ENCODE data around the gene GNPNAT1.

DNA sequence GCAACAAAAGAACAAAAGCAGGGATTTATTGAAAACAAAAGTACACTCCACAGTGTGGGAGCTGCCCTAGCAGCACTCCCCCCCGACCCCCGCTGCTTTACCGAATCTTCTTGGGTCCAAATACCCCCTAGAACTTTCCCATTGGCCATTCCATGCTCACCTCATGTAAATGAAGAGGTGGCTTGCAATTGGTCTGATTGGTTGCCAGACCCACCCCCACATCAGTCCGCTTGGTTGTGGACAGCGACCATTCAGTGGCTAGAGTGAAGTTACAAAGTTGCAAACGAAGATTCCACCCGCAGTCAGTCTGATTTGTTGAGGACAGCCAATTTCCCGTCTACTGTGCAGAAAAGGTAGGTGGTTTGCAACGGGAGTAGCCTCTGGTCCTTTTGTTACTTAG, 57.6 kb downstream of the GNPNAT1 start:
- no peak for TF ChIP-seq MBD2 (IDR thresholded peaks at IDR 0.05; ENCODE audit: borderline replicate concordance, low read depth)
- TF ChIP-seq SMARCA5 (IDR thresholded peaks at IDR 0.05), result no peak
- TF ChIP-seq NR3C1 (CRISPR knock-in tag; IDR thresholded peaks at IDR 0.05), result no peak
- TF ChIP-seq, protein P1, sequence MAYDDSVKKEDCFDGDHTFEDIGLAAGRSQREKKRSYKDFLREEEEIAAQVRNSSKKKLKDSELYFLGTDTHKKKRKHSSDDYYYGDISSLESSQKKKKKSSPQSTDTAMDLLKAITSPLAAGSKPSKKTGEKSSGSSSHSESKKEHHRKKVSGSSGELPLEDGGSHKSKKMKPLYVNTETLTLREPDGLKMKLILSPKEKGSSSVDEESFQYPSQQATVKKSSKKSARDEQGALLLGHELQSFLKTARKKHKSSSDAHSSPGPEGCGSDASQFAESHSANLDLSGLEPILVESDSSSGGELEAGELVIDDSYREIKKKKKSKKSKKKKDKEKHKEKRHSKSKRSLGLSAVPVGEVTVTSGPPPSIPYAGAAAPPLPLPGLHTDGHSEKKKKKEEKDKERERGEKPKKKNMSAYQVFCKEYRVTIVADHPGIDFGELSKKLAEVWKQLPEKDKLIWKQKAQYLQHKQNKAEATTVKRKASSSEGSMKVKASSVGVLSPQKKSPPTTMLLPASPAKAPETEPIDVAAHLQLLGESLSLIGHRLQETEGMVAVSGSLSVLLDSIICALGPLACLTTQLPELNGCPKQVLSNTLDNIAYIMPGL (CRISPR knock-in tag; IDR thresholded peaks at IDR 0.05), result no peak
- no peak for TF ChIP-seq EGR1 (conservative IDR thresholded peaks at IDR 0.05)
- TF ChIP-seq ZNF184 (CRISPR knock-in tag; IDR thresholded peaks at IDR 0.05), result no peak
- TF ChIP-seq, protein P2, sequence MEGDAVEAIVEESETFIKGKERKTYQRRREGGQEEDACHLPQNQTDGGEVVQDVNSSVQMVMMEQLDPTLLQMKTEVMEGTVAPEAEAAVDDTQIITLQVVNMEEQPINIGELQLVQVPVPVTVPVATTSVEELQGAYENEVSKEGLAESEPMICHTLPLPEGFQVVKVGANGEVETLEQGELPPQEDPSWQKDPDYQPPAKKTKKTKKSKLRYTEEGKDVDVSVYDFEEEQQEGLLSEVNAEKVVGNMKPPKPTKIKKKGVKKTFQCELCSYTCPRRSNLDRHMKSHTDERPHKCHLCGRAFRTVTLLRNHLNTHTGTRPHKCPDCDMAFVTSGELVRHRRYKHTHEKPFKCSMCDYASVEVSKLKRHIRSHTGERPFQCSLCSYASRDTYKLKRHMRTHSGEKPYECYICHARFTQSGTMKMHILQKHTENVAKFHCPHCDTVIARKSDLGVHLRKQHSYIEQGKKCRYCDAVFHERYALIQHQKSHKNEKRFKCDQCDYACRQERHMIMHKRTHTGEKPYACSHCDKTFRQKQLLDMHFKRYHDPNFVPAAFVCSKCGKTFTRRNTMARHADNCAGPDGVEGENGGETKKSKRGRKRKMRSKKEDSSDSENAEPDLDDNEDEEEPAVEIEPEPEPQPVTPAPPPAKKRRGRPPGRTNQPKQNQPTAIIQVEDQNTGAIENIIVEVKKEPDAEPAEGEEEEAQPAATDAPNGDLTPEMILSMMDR (IDR thresholded peaks at IDR 0.05 in 2 of 3, conservative IDR thresholded peaks at IDR 0.05 in 1 of 3; ENCODE audit: insufficient read depth in 2 of 3, low read depth in 1 of 3, low read length in 3 of 3), result no peak
- no peak for TF ChIP-seq NFE2 (IDR thresholded peaks at IDR 0.05; ENCODE audit: low read depth)
- no peak for TF ChIP-seq POLR2A (conservative IDR thresholded peaks at IDR 0.05)
- TF ChIP-seq ESRRA (IDR thresholded peaks at IDR 0.05; ENCODE audit: borderline replicate concordance, low read depth), result no peak
- TF ChIP-seq BMI1 (IDR thresholded peaks at IDR 0.05; ENCODE audit: low read length), result no peak
- no peak for TF ChIP-seq EP300 (IDR thresholded peaks at IDR 0.05; ENCODE audit: low read length)
- no peak for TF ChIP-seq RAD21 (CRISPR knock-in tag; conservative IDR thresholded peaks at IDR 0.05 in 1 of 2, IDR thresholded peaks at IDR 0.05 in 1 of 2)
- TF ChIP-seq POU5F1 (IDR thresholded peaks at IDR 0.05; ENCODE audit: borderline replicate concordance, low read depth, low read length, partially characterized antibody), result no peak
